ENCODE measurements around the gene ADAM10.

DNA sequence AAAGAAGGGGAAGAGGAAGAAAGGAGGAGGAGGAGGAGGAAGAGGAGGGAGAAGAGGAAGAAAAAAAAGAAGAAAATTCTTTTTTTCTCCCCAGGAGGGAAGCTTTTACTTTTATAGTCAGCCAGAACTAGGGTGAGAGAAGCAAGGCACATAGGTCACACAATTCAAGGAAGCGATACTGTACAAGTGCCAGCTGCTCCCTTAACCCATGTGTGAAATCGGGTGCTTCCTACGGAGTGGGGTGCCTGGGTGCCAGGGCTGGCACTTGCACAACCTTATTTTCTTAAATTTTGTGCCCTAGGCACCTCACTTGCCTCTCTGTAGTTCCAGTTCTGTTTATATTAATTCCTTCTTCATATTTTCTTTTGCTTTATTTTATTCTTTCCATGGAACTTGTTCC, 167.3 kb downstream of the ADAM10 start:
- TF ChIP-seq, protein P1, sequence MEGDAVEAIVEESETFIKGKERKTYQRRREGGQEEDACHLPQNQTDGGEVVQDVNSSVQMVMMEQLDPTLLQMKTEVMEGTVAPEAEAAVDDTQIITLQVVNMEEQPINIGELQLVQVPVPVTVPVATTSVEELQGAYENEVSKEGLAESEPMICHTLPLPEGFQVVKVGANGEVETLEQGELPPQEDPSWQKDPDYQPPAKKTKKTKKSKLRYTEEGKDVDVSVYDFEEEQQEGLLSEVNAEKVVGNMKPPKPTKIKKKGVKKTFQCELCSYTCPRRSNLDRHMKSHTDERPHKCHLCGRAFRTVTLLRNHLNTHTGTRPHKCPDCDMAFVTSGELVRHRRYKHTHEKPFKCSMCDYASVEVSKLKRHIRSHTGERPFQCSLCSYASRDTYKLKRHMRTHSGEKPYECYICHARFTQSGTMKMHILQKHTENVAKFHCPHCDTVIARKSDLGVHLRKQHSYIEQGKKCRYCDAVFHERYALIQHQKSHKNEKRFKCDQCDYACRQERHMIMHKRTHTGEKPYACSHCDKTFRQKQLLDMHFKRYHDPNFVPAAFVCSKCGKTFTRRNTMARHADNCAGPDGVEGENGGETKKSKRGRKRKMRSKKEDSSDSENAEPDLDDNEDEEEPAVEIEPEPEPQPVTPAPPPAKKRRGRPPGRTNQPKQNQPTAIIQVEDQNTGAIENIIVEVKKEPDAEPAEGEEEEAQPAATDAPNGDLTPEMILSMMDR (IDR thresholded peaks at IDR 0.05): no peak
- TF ChIP-seq ZBTB43 (CRISPR knock-in tag; IDR thresholded peaks at IDR 0.05) (no peak), ZNF512 (CRISPR knock-in tag; IDR thresholded peaks at IDR 0.05; ENCODE audit: borderline replicate concordance) (no peak)
